T-helper 1 cell treated with Interleukin-12 subunit alpha and Interleukin-12 subunit beta and Interleukin-4 antibody, amounts not matched to agents 30 μg/mL and 1 μg/mL, for 36 hours (primary cell): ENCODE data around the gene EMP2.

Experiments used
- H3K27ac Mint-ChIP-seq: one replicate; pipeline ENCODE4 v1.8.0; 2021; ENCODE audit warnings: mild to moderate bottlenecking, mixed read lengths
- H3K27me3 Mint-ChIP-seq: one replicate; pipeline ENCODE4 v1.8.0; 2021; ENCODE audit warnings: low read depth, mixed read lengths
- H3K36me3 Mint-ChIP-seq: one replicate; pipeline ENCODE4 v1.8.0; 2021; ENCODE audit warnings: low read depth, mixed read lengths
- H3K4me1 Mint-ChIP-seq: one replicate; pipeline ENCODE4 v1.8.0; 2021; ENCODE audit warnings: low read depth, mixed read lengths
- H3K4me3 Mint-ChIP-seq: one replicate; pipeline ENCODE4 v1.8.0; 2021; ENCODE audit warnings: mild to moderate bottlenecking, moderate library complexity, mixed read lengths
- H3K9me3 Mint-ChIP-seq: one replicate; pipeline ENCODE4 v1.8.0; 2021; ENCODE audit warnings: mixed read lengths

Gene EMP2

GRCh38 chr16:10557750-10558149 is 22.6 kb downstream of the EMP2 start:
- H3K4me1 Mint-ChIP-seq = peaks cover 6% of the 10 kb centered on the region
- H3K4me3 Mint-ChIP-seq = no peak overlapping the region

GRCh38 chr16:10556236-10556635 is 24.2 kb downstream of the EMP2 start:
- Mint-ChIP-seq H3K27me3 (peaks cover 11% of the 10 kb centered on the region), H3K9me3 (no peaks in the 10 kb centered on the region), H3K4me1 (peaks cover 9% of the 10 kb centered on the region), H3K27ac (no peak overlapping the region), H3K4me3 (no peak overlapping the region), H3K36me3 (no peaks in the 10 kb centered on the region)

More at GRCh38 chr16:10557750-10558149, 22.6 kb downstream of the EMP2 start:
- Mint-ChIP-seq H3K27me3 (peaks cover 8% of the 10 kb centered on the region), H3K36me3 (no peaks in the 10 kb centered on the region), H3K9me3 (no peaks in the 10 kb centered on the region), H3K27ac (no peak overlapping the region)

DNA sequence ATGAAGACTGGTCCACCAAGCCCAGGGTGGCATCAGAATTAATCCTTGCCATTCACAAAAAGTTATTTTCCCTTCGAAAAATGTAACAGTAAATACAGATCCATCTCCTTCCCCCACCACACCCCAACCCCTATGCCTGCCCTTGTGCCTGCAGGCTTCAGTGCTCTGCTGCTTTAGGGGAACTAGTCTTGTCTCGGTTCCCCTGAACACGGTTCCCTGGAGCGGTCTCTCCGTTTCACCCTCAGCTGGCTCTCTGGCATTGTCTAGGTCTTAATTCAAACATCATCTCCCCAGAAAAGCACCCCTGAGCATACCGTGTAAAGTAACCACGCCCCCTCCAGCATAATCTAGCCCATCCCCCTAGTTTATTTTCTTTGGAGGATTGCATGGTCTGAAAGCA is 25.8 kb downstream of the EMP2 start:
- no peak overlapping the region for H3K27ac Mint-ChIP-seq
- no peak overlapping the region for H3K4me3 Mint-ChIP-seq

GRCh38 chr16:10552998-10553491 is 27.4 kb downstream of the EMP2 start:
- Mint-ChIP-seq H3K4me3 (peak overlapping the region; percentile 84), H3K36me3 (no peaks in the 10 kb centered on the region), H3K27me3 (peaks cover 16% of the 10 kb centered on the region), H3K9me3 (peaks cover 7% of the 10 kb centered on the region), H3K27ac (peak overlapping the region; percentile 73), H3K4me1 (peaks cover 9% of the 10 kb centered on the region)

More for the DNA sequence above, 25.8 kb downstream of the EMP2 start:
- Mint-ChIP-seq H3K4me1 (peaks cover 9% of the 10 kb centered on the region), H3K9me3 (no peaks in the 10 kb centered on the region), H3K36me3 (no peaks in the 10 kb centered on the region), H3K27me3 (peaks cover 11% of the 10 kb centered on the region)

- Mint-ChIP-seq H3K4me3 (no peak overlapping the region), H3K36me3 (no peaks in the 10 kb centered on the region), H3K27me3 (peaks cover 16% of the 10 kb centered on the region), H3K27ac (no peak overlapping the region), H3K9me3 (peaks cover 7% of the 10 kb centered on the region), H3K4me1 (peaks cover 9% of the 10 kb centered on the region)
Observed at GRCh38 chr16:10552281-10552680, 28.1 kb downstream of the EMP2 start.

- H3K4me3 Mint-ChIP-seq = no peak overlapping the region
- H3K36me3 Mint-ChIP-seq = no peaks in the 10 kb centered on the region
- peaks cover 7% of the 10 kb centered on the region for H3K9me3 Mint-ChIP-seq
- peaks cover 16% of the 10 kb centered on the region for H3K27me3 Mint-ChIP-seq
- H3K4me1 Mint-ChIP-seq = peaks cover 9% of the 10 kb centered on the region
- H3K27ac Mint-ChIP-seq = no peak overlapping the region
Observed at GRCh38 chr16:10551881-10552280, 28.5 kb downstream of the EMP2 start.

DNA sequence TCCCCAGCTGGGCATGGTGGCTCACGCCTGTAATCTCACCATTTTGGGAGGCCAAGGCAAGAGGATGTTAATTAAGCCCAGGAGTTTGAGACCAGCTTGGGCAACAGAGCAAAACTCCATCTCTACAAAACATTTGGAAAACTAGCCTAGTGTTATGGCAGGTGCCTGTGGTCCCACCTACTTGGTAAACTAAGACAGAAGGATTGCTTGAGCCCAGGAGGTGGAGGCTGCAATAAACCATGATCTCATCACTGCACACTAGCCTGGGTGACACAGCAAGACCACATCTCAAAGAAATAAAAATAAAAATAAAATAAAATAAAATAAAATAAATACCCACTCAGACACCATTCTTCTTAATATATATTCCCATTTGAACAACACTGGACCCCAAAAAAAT is 32.0 kb downstream of the EMP2 start:
- Mint-ChIP-seq H3K36me3 (no peaks in the 10 kb centered on the region), H3K27ac (no peak overlapping the region), H3K4me3 (no peak overlapping the region), H3K4me1 (peaks cover 8% of the 10 kb centered on the region), H3K27me3 (peaks cover 13% of the 10 kb centered on the region), H3K9me3 (peaks cover 7% of the 10 kb centered on the region)

DNA sequence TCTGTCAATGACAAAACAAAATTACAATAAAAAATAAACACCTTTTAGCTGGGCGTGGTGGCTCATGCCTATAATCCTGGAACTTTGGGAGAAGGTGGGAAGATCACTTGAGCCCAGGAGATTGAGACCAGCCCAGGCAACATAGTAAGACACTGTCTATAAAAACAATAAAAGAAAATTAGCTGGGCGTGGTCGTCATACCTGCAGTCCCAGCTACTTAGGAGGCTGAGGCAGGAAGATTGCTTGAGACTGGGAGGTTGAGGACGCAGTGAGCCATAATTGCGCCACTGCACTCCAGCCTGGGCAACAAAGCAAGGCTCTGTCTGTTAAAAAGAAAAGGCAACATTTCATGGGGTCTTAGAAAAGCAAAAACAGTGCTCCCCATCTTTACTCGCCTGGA is 32.7 kb downstream of the EMP2 start:
- Mint-ChIP-seq H3K36me3 (no peaks in the 10 kb centered on the region), H3K4me1 (peaks cover 2% of the 10 kb centered on the region), H3K27me3 (peaks cover 8% of the 10 kb centered on the region), H3K9me3 (peaks cover 7% of the 10 kb centered on the region), H3K27ac (no peak overlapping the region), H3K4me3 (no peak overlapping the region)

GRCh38 chr16:10543231-10543977 is 37.0 kb downstream of the EMP2 start:
- no peaks in the 10 kb centered on the region for H3K9me3 Mint-ChIP-seq
- H3K4me1 Mint-ChIP-seq = no peaks in the 10 kb centered on the region
- H3K27ac Mint-ChIP-seq = no peak overlapping the region

DNA sequence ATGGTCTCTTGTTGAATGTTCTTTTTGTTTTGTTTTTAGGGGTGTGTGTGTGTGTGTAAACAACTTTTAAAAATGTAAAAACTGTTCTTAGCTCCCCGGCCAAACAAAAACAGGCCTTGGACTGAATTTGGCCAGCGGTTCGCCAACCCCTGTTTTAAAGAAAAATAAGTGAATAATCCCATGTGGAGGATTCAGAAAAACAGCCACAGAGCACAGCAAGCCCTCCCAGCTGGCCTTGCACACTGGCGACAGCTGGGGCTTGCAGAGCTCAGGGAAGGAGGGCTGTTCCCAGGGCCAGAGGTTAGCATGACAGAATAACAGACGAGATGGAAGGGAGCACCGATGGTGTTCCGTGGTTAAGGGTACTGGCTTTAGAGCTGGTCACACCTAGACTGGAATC is 39.0 kb downstream of the EMP2 start:
- Mint-ChIP-seq H3K36me3 (no peaks in the 10 kb centered on the region), H3K4me3 (no peak overlapping the region), H3K27ac (no peak overlapping the region), H3K9me3 (no peaks in the 10 kb centered on the region), H3K27me3 (no peaks in the 10 kb centered on the region), H3K4me1 (no peaks in the 10 kb centered on the region)

More at GRCh38 chr16:10543231-10543977, 37.0 kb downstream of the EMP2 start:
- Mint-ChIP-seq H3K36me3 (no peaks in the 10 kb centered on the region), H3K4me3 (no peak overlapping the region), H3K27me3 (no peaks in the 10 kb centered on the region)

DNA sequence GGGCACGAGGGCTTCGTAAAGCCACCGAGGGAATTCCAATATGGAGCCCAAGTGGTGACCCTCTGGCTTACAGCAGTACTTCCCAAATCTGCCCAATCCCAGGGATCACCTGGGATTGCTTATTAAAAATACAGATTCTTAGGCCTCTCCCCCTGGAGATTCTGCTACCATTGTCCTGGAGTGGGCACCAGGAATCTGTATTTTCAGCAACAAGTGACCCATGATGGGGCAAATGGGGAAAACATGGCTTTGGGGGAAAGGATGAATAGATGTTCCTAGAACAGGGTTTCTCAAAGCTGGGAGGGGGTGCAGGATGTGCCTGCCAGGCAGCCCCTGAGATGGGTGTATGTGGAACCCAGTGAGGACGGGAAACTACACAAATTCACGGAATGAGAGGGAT is 40.6 kb downstream of the EMP2 start:
- Mint-ChIP-seq H3K27ac (no peak overlapping the region), H3K27me3 (no peaks in the 10 kb centered on the region)

GRCh38 chr16:10539236-10539635 is 41.2 kb downstream of the EMP2 start:
- no peaks in the 10 kb centered on the region for H3K36me3 Mint-ChIP-seq
- H3K9me3 Mint-ChIP-seq = no peaks in the 10 kb centered on the region
- no peak overlapping the region for H3K27ac Mint-ChIP-seq
- no peaks in the 10 kb centered on the region for H3K27me3 Mint-ChIP-seq
- no peaks in the 10 kb centered on the region for H3K4me1 Mint-ChIP-seq
- no peak overlapping the region for H3K4me3 Mint-ChIP-seq

More for the DNA sequence above, 40.6 kb downstream of the EMP2 start:
- Mint-ChIP-seq H3K36me3 (no peaks in the 10 kb centered on the region), H3K4me3 (no peak overlapping the region), H3K9me3 (no peaks in the 10 kb centered on the region), H3K4me1 (no peaks in the 10 kb centered on the region)

DNA sequence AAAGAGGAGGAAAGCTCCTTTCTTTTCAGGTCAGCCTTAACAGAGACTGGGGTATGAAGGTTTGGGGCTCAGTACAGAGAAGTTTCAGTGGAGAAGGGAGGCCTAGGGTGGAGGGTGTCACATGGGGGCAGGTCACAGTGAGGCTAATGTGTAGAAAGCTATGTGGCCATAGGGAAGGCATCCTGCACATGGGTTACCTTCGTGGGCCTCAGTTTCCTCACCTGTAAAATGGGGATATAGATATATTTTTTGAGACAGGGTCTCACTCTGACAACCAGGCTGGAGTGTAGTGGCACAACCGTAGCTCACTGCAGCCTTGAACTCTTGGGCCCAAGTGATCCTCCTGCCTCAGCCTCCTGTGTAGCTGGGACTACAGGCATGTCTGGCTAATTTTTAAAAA is 41.8 kb downstream of the EMP2 start:
- Mint-ChIP-seq H3K27ac (no peak overlapping the region), H3K9me3 (no peaks in the 10 kb centered on the region), H3K4me1 (no peaks in the 10 kb centered on the region), H3K36me3 (no peaks in the 10 kb centered on the region), H3K4me3 (no peak overlapping the region), H3K27me3 (no peaks in the 10 kb centered on the region)

DNA sequence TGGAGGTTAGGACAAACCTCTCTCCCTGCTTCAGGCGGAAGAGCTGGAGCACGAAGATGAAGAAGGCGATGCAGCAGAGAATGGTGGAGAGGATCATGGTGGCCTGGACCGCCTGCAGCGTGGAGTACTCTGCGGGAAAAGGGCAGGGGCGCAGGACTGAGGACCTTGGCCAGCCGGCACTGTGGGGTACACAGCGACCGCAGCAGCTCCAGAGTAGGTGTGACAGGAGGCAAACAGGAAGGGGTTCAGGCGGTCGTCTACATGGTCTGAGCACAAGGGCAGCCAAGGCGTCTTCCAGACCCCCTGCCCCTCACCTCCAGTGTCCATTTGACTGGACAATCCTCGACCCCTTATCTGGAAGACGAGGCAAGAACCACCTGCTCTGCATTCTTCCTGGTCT is 42.5 kb downstream of the EMP2 start:
- H3K27me3 Mint-ChIP-seq = no peaks in the 10 kb centered on the region
- H3K36me3 Mint-ChIP-seq = no peaks in the 10 kb centered on the region
- H3K4me1 Mint-ChIP-seq = no peaks in the 10 kb centered on the region
- H3K9me3 Mint-ChIP-seq = no peaks in the 10 kb centered on the region
- no peak overlapping the region for H3K27ac Mint-ChIP-seq
- H3K4me3 Mint-ChIP-seq = no peak overlapping the region

DNA sequence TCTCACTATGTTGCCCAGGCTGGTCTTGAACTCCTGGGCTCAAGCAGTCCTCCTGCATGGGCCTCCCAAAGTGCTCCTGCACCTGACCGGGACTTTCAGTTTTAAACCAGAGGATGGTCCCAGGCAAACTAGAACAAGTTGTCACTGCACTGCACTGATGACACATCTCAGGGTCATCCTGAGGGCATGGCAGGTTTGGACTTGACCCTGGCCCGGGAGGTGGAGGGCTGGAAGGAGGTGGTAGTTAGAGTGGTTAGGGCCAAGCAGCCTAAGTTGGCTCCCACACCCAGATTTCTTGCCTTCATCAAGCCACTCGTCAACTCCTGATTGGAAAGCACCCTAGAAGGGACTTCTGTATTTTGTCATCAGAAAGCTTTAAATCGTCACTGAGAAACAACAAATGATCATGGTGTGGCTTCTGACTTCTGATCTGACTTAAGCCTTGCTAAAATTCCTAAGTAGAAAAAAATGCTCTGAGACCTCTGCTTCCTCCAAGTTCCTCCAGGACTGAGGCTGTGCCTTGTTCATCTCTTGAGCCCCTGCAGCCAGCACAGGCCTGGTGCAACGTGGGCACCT is 43.5 kb downstream of the EMP2 start:
- H3K9me3 Mint-ChIP-seq = no peaks in the 10 kb centered on the region
- H3K36me3 Mint-ChIP-seq = no peaks in the 10 kb centered on the region
- no peak overlapping the region for H3K27ac Mint-ChIP-seq
- H3K4me1 Mint-ChIP-seq = no peaks in the 10 kb centered on the region
- no peak overlapping the region for H3K4me3 Mint-ChIP-seq
- no peaks in the 10 kb centered on the region for H3K27me3 Mint-ChIP-seq
